D341Med (cell line): ENCODE results near the gene PIGC.

ENCODE experiments used
- DNase-seq: peaks from one replicate; pipeline ENCODE4 v3.0.0; 2012; ENCODE audit warnings: low spot score

Gene PIGC

GRCh38 chr1:172443666-172444453 lies at the start of gene PIGC:
PIGC (minus strand) TSS chr1:172444069; CDS start chr1:172442622, 1,447 bp downstream.
- peak; percentile 97 for DNase-seq

- DNase-seq = no peak
These were observed 48.6 kb upstream of the PIGC start for GRCh38 chr1:172492421-172492820.

- no peak for DNase-seq
These were observed 46.0 kb upstream of the PIGC start for GRCh38 chr1:172489847-172490246.

- DNase-seq = no peak
These were observed 44.5 kb upstream of the PIGC start for GRCh38 chr1:172488393-172488792.

- peak; percentile 59 for DNase-seq
These were observed 43.7 kb upstream of the PIGC start for GRCh38 chr1:172487550-172487949.

- DNase-seq = no peak
These were observed 43.1 kb upstream of the PIGC start for GRCh38 chr1:172486805-172487454.

GRCh38 chr1:172485626-172486025 lies 41.8 kb upstream of the PIGC start:
- DNase-seq = no peak

- DNase-seq = no peak
These were observed 40.4 kb upstream of the PIGC start for GRCh38 chr1:172484252-172484651.

- no peak for DNase-seq
These were observed 39.6 kb upstream of the PIGC start for GRCh38 chr1:172483448-172483847.

GRCh38 chr1:172482044-172482443 lies 38.2 kb upstream of the PIGC start:
- no peak for DNase-seq

- no peak for DNase-seq
These were observed 36.6 kb upstream of the PIGC start for GRCh38 chr1:172480431-172480830.

- DNase-seq = no peak
These were observed 34.6 kb upstream of the PIGC start for GRCh38 chr1:172478485-172478884.

GRCh38 chr1:172477741-172478140 lies 33.9 kb upstream of the PIGC start:
- DNase-seq = no peak

GRCh38 chr1:172477216-172477615 lies 33.3 kb upstream of the PIGC start:
- DNase-seq = no peak

GRCh38 chr1:172476218-172476811 lies 32.4 kb upstream of the PIGC start:
- no peak for DNase-seq

- DNase-seq = no peak
These were observed 30.0 kb upstream of the PIGC start for GRCh38 chr1:172473842-172474241.

GRCh38 chr1:172473302-172473701 lies 29.4 kb upstream of the PIGC start:
- DNase-seq = no peak

GRCh38 chr1:172472495-172472894 lies 28.6 kb upstream of the PIGC start:
- DNase-seq = no peak

- DNase-seq = no peak
These were observed 27.8 kb upstream of the PIGC start for GRCh38 chr1:172471666-172472065.

GRCh38 chr1:172470149-172470548 lies 26.3 kb upstream of the PIGC start:
- no peak for DNase-seq

- no peak for DNase-seq
These were observed 25.8 kb upstream of the PIGC start for GRCh38 chr1:172469717-172470116.

GRCh38 chr1:172468296-172468695 lies 24.4 kb upstream of the PIGC start:
- no peak for DNase-seq

GRCh38 chr1:172467446-172467845 lies 23.6 kb upstream of the PIGC start:
- no peak for DNase-seq
